WTC11 (cell line): ENCODE measurements around the gene RASGRP4.

Experiments
- ATF2 ChIP-seq: sonication (generic); formaldehyde crosslinking; IDR thresholded peaks from 2 replicates; pipeline ENCODE4 v1.8.1; 2022; ENCODE audit warnings: low read depth, missing genetic modification reagents, borderline replicate concordance
- ATF3 ChIP-seq: sonication (generic); formaldehyde crosslinking; conservative IDR thresholded peaks from 2 replicates; pipeline ENCODE4 v1.8.1; 2022; ENCODE audit warnings: mild to moderate bottlenecking, missing genetic modification reagents
- CBFB ChIP-seq: sonication (generic); formaldehyde crosslinking; IDR thresholded peaks from 2 replicates; pipeline ENCODE4 v1.8.1; 2022; ENCODE audit warnings: mild to moderate bottlenecking, low read depth, missing genetic modification reagents
- CTCF ChIP-seq: fragments of 200-600 bp; IDR thresholded peaks from 2 replicates; pipeline ENCODE4 v1.8.0; 2022; ENCODE audit warnings: antibody characterized with exemption
- JAZF1 ChIP-seq: fragments of 250-450 bp; sonication (Bioruptor Pico); IDR thresholded peaks from 2 replicates; pipeline ENCODE4 v1.9.0; 2021; ENCODE audit warnings: moderate library complexity, mild to moderate bottlenecking, inconsistent platforms
- MAX ChIP-seq: sonication (generic); formaldehyde crosslinking; IDR thresholded peaks from 2 replicates; pipeline ENCODE4 v1.8.0; 2022; ENCODE audit warnings: mild to moderate bottlenecking, missing genetic modification reagents
- NR3C1 ChIP-seq: sonication (generic); formaldehyde crosslinking; conservative IDR thresholded peaks from 2 replicates; pipeline ENCODE4 v1.8.1; 2023; ENCODE audit warnings: low read depth, mild to moderate bottlenecking, missing genetic modification reagents
- ZNF263 ChIP-seq: sonication (generic); formaldehyde crosslinking; IDR thresholded peaks from 2 replicates; pipeline ENCODE4 v1.8.1; 2022; ENCODE audit warnings: low read depth, mild to moderate bottlenecking, moderate library complexity, missing genetic modification reagents
- ZNF512 ChIP-seq: sonication (generic); formaldehyde crosslinking; IDR thresholded peaks from 2 replicates; pipeline ENCODE4 v1.8.1; 2022; ENCODE audit warnings: missing genetic modification reagents, borderline replicate concordance

GRCh38 chr19:38425222-38425809, 703 bp downstream of the RASGRP4 start:
- TF ChIP-seq ZNF263 (CRISPR knock-in tag) (no peak), JAZF1 (CRISPR knock-in tag) (no peak), CTCF (no peak), ATF2 (CRISPR knock-in tag) (no peak), CBFB (CRISPR knock-in tag) (no peak), MAX (CRISPR knock-in tag) (no peak), ATF3 (no peak), NR3C1 (CRISPR knock-in tag) (no peak), ZNF512 (CRISPR knock-in tag) (no peak)
